PC-3 (cell line): ENCODE results near the gene ARID3C.

Experiments
- CTCF ChIP-seq: fragments of 300-600 bp; sonication (generic); conservative IDR thresholded peaks from 2 replicates; pipeline ENCODE4 v1.5.1; 2017; ENCODE audit warnings: antibody characterized with exemption, low read depth, mild to moderate bottlenecking, low read length
- EZH2 ChIP-seq: fragments of 300-600 bp; sonication (generic); IDR thresholded peaks from one replicate; pipeline ENCODE4 v1.6.1; 2017; ENCODE audit warnings: antibody characterized with exemption, mild to moderate bottlenecking, low read length; ENCODE audit not compliant: unreplicated experiment
- EZH2phosphoT487 ChIP-seq: fragments of 300-600 bp; sonication (generic); IDR thresholded peaks from 2 replicates; pipeline ENCODE4 v1.6.1; 2018; ENCODE audit warnings: mild to moderate bottlenecking, antibody characterized with exemption, low read length, borderline replicate concordance

GRCh38 chr9:34654323-34655051 lies 25.6 kb upstream of the ARID3C start:
- TF ChIP-seq CTCF (no peak), EZH2 (no peak), EZH2phosphoT487 (no peak)
